ENCODE results near the gene FGFRL1. TPM values are rescaled to one million over a fixed set of nuclear protein-coding genes. Genes with fewer than 3 reads are reported as not detected.

FGFRL1 gene
- total and polyA plus RNA-seq, 2 donors = 1.7 to 6.2 TPM

DNA sequence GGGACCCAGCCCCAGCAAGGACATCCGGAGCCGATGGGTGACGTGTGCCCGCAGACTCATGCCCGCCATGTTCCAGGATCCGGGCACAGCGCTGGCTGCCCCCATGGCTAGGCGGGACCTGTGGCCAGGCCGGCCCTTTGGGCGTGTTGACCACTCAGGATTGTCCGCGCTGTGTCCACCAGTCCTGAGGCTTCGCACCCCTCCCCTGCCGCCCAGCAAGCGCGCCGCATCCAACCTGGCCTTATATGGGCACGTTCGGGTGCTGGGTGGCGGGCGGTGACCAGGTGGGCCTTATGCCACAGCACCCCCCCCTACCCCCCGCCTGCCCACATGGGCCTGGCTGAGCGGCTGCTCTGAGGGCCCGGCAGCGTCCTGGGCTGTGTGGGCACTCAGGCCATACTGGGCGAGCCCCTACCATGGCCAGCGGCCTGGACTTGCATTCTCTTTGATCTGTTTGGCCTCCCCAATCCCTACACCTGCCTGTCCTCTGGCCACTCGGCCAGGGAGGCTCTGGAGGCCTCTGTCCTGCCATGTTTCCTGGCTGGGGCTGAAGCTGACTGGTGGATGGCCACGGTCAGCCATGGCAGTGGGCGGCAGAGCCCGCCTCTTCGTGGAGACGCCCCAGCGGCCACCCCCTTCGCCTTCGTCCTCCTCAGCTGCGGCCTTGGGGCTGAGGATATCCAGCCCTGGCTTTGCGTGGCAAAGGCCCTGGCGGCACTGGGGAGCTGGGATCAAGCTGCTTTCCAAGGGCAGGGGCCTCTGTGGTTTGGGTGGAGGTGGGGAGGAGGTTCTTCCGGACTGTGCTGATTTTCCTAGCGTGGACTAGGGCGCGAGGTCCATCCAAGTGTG, 2.0 kb downstream of the FGFRL1 start:
- H3K4me3 ChIP-seq (ENCODE audit: low read length in 2 of 2) = no peak overlapping the region
- peaks cover 22 to 26% of the 10 kb centered on the region in 2 donors for H3K4me1 ChIP-seq (ENCODE audit: control insufficient read depth in 2 of 2, insufficient read depth in 2 of 2, low read length in 2 of 2)
- peaks cover 35 to 60% of the 10 kb centered on the region in 2 donors for H3K27me3 ChIP-seq (ENCODE audit: control insufficient read depth in 2 of 2, insufficient read depth in 1 of 2, low read length in 1 of 2)
- no peak overlapping the region for H3K27ac ChIP-seq (ENCODE audit: low read depth in 1 of 2, low read length in 1 of 2)
- WGBS = 98% methylated on average over 43 of the region's 43 CpGs
- H3K9me3 ChIP-seq (ENCODE audit: control insufficient read depth in 2 of 2, insufficient read depth in 1 of 2, low read length in 1 of 2) = peaks cover 0 to 3% of the 10 kb centered on the region in 2 donors
- H3K36me3 ChIP-seq (ENCODE audit: control insufficient read depth in 2 of 2, insufficient read depth in 2 of 2, low read length in 1 of 2) = no peaks in the 10 kb centered on the region
- DNase-seq (ENCODE audit: low read depth in 6 of 9, low spot score in 9 of 9) = no peak

- no peak for DNase-seq (ENCODE audit: low read depth in 6 of 9, low spot score in 9 of 9)
- H3K9me3 ChIP-seq (ENCODE audit: control insufficient read depth in 2 of 2, insufficient read depth in 1 of 2, low read length in 1 of 2) = peaks cover 0 to 3% of the 10 kb centered on the region in 2 donors
- no peak overlapping the region for H3K27ac ChIP-seq (ENCODE audit: low read depth in 1 of 2, low read length in 1 of 2)
- WGBS = 97% methylated on average over 36 of the region's 36 CpGs
- no peak overlapping the region for H3K4me3 ChIP-seq (ENCODE audit: low read length in 2 of 2)
- H3K27me3 ChIP-seq (ENCODE audit: control insufficient read depth in 2 of 2, insufficient read depth in 1 of 2, low read length in 1 of 2) = peaks cover 25 to 51% of the 10 kb centered on the region in 2 donors
- H3K36me3 ChIP-seq (ENCODE audit: control insufficient read depth in 2 of 2, insufficient read depth in 2 of 2, low read length in 1 of 2) = no peaks in the 10 kb centered on the region
- peaks cover 13 to 17% of the 10 kb centered on the region in 2 donors for H3K4me1 ChIP-seq (ENCODE audit: control insufficient read depth in 2 of 2, insufficient read depth in 2 of 2, low read length in 2 of 2)
Observed at GRCh38 chr4:1014291-1015167, 3.1 kb downstream of the FGFRL1 start.

- peaks cover 12 to 13% of the 10 kb centered on the region in 2 donors for H3K4me1 ChIP-seq (ENCODE audit: control insufficient read depth in 2 of 2, insufficient read depth in 2 of 2, low read length in 2 of 2)
- DNase-seq (ENCODE audit: low read depth in 6 of 9, low spot score in 9 of 9) = no peak
Observed at GRCh38 chr4:1015179-1015578, 3.8 kb downstream of the FGFRL1 start.

DNA sequence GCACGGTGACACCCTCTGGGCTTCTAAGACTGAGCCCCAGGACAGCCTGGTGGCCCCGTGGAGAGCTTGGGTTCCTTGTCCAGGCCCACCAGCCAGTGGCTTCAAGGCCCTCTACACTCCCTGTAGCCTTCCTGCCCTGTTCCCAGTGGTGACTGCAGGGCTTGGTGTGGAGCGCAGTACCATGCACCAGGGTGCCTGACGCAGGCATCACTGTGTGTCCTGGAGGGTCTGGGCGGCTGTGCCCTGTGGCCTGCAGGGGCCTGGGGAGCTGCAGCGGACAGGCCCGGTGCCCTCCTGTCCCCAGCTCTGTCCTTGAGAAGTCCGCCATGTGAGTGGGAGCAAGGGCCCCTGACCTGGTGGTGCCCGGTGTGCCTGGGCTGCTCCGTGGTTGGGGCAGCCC, 4.3 kb downstream of the FGFRL1 start:
- Histone ChIP-seq H3K36me3 (ENCODE audit: control insufficient read depth in 2 of 2, insufficient read depth in 2 of 2, low read length in 1 of 2) (no peaks in the 10 kb centered on the region), H3K27ac (ENCODE audit: low read depth in 1 of 2, low read length in 1 of 2) (no peak overlapping the region), H3K9me3 (ENCODE audit: control insufficient read depth in 2 of 2, insufficient read depth in 1 of 2, low read length in 1 of 2) (no peaks in the 10 kb centered on the region), H3K27me3 (ENCODE audit: control insufficient read depth in 2 of 2, insufficient read depth in 1 of 2, low read length in 1 of 2) (peaks cover 14 to 40% of the 10 kb centered on the region in 2 donors), H3K4me1 (ENCODE audit: control insufficient read depth in 2 of 2, insufficient read depth in 2 of 2, low read length in 2 of 2) (peaks cover 7 to 8% of the 10 kb centered on the region in 2 donors), H3K4me3 (ENCODE audit: low read length in 2 of 2) (no peak overlapping the region)
- DNase-seq (ENCODE audit: low read depth in 6 of 9, low spot score in 9 of 9) = no peak
- 97% methylated on average over 10 of the region's 10 CpGs for WGBS

More at GRCh38 chr4:1015179-1015578, 3.8 kb downstream of the FGFRL1 start:
- H3K27me3 ChIP-seq (ENCODE audit: control insufficient read depth in 2 of 2, insufficient read depth in 1 of 2, low read length in 1 of 2) = peaks cover 20 to 46% of the 10 kb centered on the region in 2 donors
- WGBS = 97% methylated on average over 8 of the region's 8 CpGs
- H3K9me3 ChIP-seq (ENCODE audit: control insufficient read depth in 2 of 2, insufficient read depth in 1 of 2, low read length in 1 of 2) = no peaks in the 10 kb centered on the region
- H3K27ac ChIP-seq (ENCODE audit: low read depth in 1 of 2, low read length in 1 of 2) = no peak overlapping the region
- no peak overlapping the region for H3K4me3 ChIP-seq (ENCODE audit: low read length in 2 of 2)
- no peaks in the 10 kb centered on the region for H3K36me3 ChIP-seq (ENCODE audit: control insufficient read depth in 2 of 2, insufficient read depth in 2 of 2, low read length in 1 of 2)

DNA sequence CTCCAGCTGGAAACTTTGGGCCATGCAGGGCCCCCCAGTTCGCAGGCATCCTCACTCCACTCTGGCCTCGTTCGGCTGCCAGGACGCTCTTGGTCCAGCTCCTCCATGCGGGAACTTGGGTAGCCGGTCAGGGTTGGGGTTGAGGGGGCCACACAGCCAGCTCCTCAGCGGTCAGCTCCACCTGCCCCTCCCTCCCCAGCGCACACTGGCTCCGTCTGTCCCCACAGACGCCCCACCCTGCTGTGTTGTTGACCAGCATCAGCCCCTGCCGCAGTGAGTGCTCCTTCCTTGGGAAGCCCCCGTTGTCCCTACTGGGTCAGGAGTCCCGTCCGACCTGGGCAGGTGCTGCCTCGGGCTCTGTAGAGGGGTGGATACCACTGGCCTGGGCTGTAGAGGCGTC, 5.8 kb downstream of the FGFRL1 start:
- Histone ChIP-seq H3K4me1 (ENCODE audit: control insufficient read depth in 2 of 2, insufficient read depth in 2 of 2, low read length in 2 of 2) (peaks cover 1 to 5% of the 10 kb centered on the region in 2 donors), H3K27me3 (ENCODE audit: control insufficient read depth in 2 of 2, insufficient read depth in 1 of 2, low read length in 1 of 2) (peaks cover 6 to 33% of the 10 kb centered on the region in 2 donors), H3K4me3 (ENCODE audit: low read length in 2 of 2) (no peak overlapping the region), H3K27ac (ENCODE audit: low read depth in 1 of 2, low read length in 1 of 2) (no peak overlapping the region), H3K9me3 (ENCODE audit: control insufficient read depth in 2 of 2, insufficient read depth in 1 of 2, low read length in 1 of 2) (no peaks in the 10 kb centered on the region), H3K36me3 (ENCODE audit: control insufficient read depth in 2 of 2, insufficient read depth in 2 of 2, low read length in 1 of 2) (no peaks in the 10 kb centered on the region)
- WGBS = 83% methylated on average over 15 of the region's 16 CpGs
- DNase-seq (ENCODE audit: low read depth in 6 of 9, low spot score in 9 of 9) = no peak

DNA sequence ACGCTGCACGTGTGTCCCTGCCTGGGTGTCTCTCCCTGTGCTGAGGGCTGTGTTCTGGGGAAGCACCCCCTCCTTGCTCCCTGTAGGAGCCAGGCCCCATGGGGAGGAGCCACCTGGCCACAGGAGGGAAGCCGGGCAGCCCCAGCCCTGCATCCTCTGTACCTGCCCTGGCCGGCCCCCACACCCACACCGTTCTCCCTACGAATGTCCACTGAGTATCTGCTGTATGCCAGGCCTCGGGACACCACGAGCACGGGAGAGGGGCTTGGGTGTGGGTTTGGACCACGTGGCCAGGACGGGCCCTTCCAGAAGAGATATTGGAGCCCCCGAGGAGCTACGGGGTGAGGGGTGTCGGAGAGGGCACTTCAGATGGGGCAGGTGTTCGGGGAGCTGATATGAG, 6.3 kb downstream of the FGFRL1 start:
- H3K4me1 ChIP-seq (ENCODE audit: control insufficient read depth in 2 of 2, insufficient read depth in 2 of 2, low read length in 2 of 2) = peaks cover 0 to 2% of the 10 kb centered on the region in 2 donors
- no peak overlapping the region for H3K27ac ChIP-seq (ENCODE audit: low read depth in 1 of 2, low read length in 1 of 2)
- DNase-seq (ENCODE audit: low read depth in 6 of 9, low spot score in 9 of 9) = no peak
- no peaks in the 10 kb centered on the region for H3K36me3 ChIP-seq (ENCODE audit: control insufficient read depth in 2 of 2, insufficient read depth in 2 of 2, low read length in 1 of 2)
- no peak overlapping the region for H3K4me3 ChIP-seq (ENCODE audit: low read length in 2 of 2)
- H3K9me3 ChIP-seq (ENCODE audit: control insufficient read depth in 2 of 2, insufficient read depth in 1 of 2, low read length in 1 of 2) = no peaks in the 10 kb centered on the region
- peaks cover 4 to 28% of the 10 kb centered on the region in 2 donors for H3K27me3 ChIP-seq (ENCODE audit: control insufficient read depth in 2 of 2, insufficient read depth in 1 of 2, low read length in 1 of 2)
- 95% methylated on average over 15 of the region's 15 CpGs for WGBS

- Histone ChIP-seq H3K27ac (ENCODE audit: low read depth in 1 of 2, low read length in 1 of 2) (no peak overlapping the region), H3K4me1 (ENCODE audit: control insufficient read depth in 2 of 2, insufficient read depth in 2 of 2, low read length in 2 of 2) (no peaks in the 10 kb centered on the region), H3K36me3 (ENCODE audit: control insufficient read depth in 2 of 2, insufficient read depth in 2 of 2, low read length in 1 of 2) (no peaks in the 10 kb centered on the region), H3K27me3 (ENCODE audit: control insufficient read depth in 2 of 2, insufficient read depth in 1 of 2, low read length in 1 of 2) (peaks cover 0 to 21% of the 10 kb centered on the region in 2 donors), H3K9me3 (ENCODE audit: control insufficient read depth in 2 of 2, insufficient read depth in 1 of 2, low read length in 1 of 2) (no peaks in the 10 kb centered on the region), H3K4me3 (ENCODE audit: low read length in 2 of 2) (no peak overlapping the region)
- 96% methylated on average over 29 of the region's 29 CpGs for WGBS
- DNase-seq (ENCODE audit: low read depth in 6 of 9, low spot score in 9 of 9) = no peak
Observed at GRCh38 chr4:1018147-1019020, 7.0 kb downstream of the FGFRL1 start.

DNA sequence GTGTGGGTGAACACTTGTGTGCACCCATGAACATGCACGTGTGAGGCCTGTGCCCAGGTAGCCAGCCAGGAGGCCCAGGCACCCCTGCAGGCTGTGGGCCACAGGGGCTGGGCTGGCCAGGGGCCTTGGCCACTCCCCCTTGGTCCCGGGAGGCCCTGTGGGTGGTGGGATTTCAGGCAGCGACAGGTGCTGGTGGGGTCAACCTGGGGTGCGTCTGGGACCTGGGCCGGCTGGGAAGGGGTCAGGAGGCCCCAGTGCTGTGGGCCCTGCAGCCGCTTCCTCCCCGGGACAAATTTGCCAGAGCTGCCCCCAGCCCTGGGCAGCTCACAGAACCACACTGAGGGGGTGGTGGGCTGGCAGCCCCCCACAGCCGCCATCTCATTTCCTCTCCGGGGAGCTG, 7.9 kb downstream of the FGFRL1 start:
- H3K27me3 ChIP-seq (ENCODE audit: control insufficient read depth in 2 of 2, insufficient read depth in 1 of 2, low read length in 1 of 2) = peaks cover 0 to 14% of the 10 kb centered on the region in 2 donors
- WGBS = 83% methylated on average over 9 of the region's 9 CpGs
- DNase-seq (ENCODE audit: low read depth in 6 of 9, low spot score in 9 of 9) = no peak
- H3K27ac ChIP-seq (ENCODE audit: low read depth in 1 of 2, low read length in 1 of 2) = no peak overlapping the region
- no peaks in the 10 kb centered on the region for H3K9me3 ChIP-seq (ENCODE audit: control insufficient read depth in 2 of 2, insufficient read depth in 1 of 2, low read length in 1 of 2)
- H3K4me1 ChIP-seq (ENCODE audit: control insufficient read depth in 2 of 2, insufficient read depth in 2 of 2, low read length in 2 of 2) = no peaks in the 10 kb centered on the region
- no peaks in the 10 kb centered on the region for H3K36me3 ChIP-seq (ENCODE audit: control insufficient read depth in 2 of 2, insufficient read depth in 2 of 2, low read length in 1 of 2)
- no peak overlapping the region for H3K4me3 ChIP-seq (ENCODE audit: low read length in 2 of 2)
